HG02840 (cell line): ENCODE data around the gene ZIC2.

ENCODE experiments used
- ATAC-seq: cut with Tn5 transposase; IDR thresholded peaks from one replicate; pipeline ENCODE4 v1.9.1; 2021; ENCODE audit warnings: mild to moderate bottlenecking, moderate library complexity, moderate number of reproducible peaks; ENCODE audit not compliant: unreplicated experiment, low FRiP score

Gene ZIC2

GRCh38 chr13:99959127-99959539 lies 22.5 kb upstream of the ZIC2 start:
- ATAC-seq, result no peak

DNA sequence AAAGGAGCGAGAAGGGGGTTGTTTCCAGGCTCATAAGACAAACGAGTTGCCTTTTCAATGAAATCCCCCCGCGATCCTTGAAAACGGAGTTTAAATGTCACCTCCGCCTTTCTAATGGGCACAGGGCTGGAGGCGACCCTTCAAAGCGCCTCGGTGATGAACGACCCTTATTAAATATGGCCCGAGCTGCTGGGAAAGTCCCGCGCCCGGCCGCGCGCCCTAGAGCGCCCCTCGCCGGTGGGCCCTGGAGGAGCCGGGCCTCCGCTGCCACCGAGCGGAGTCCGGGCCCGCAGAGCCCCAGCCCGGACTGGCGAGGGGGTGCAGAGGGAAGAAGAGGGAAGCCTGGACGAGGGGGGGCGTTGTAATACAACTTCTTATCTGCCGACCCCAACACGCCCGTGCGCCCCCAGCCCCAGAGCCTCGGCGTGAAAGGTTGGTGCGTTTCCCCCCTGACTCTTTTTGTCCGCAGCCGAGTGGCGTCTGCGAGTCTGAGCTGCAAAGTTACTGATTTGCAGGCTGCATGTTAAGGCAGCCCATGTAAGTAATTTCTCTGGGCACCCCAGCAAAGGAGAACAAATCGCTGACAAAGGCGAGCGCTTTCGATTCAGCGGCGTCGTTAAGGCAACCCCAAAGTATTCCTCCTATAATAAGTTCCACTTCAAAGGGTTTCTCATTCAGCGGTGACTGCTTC lies 21.9 kb upstream of the ZIC2 start:
- no peak for ATAC-seq

- ATAC-seq, result no peak
These were observed 20.8 kb upstream of the ZIC2 start for GRCh38 chr13:99960663-99961311.

DNA sequence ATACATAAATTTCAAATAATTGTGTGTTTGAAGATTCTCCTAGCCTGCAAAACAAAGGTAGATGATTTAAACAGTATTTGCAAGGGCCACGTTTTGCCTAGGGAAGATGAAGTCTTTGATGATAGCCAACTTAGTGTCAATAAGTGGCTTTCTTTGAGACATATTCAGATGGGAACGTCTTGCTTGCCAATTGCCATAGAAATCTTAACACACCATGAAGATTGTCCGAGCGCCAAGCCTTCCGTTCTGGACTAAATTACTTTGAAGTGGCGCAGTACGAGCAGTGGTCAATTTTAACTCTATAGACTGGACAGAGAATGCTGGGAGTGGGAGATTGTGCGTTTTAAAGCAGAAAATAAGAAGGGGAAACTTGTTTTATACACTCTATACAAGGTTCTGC lies 19.9 kb upstream of the ZIC2 start:
- ATAC-seq, result no peak

DNA sequence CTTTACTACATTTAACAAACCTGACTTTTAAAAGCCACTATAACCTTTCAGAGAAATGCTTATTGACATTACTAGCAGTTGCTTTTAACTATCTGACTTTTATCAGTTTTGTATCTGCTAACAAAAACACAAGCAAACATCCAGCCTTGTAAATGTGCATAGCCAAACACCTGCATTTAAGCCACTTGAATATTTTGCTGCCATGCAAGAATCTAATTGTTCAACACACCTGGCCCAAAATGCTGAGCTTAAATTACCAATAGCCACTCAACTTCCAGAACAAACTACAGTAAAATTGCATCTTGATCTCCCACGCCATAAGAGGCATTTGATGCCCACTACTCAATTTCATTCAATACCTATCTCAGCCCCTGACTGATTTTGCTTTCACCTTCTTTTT lies 19.3 kb upstream of the ZIC2 start:
- no peak for ATAC-seq

DNA sequence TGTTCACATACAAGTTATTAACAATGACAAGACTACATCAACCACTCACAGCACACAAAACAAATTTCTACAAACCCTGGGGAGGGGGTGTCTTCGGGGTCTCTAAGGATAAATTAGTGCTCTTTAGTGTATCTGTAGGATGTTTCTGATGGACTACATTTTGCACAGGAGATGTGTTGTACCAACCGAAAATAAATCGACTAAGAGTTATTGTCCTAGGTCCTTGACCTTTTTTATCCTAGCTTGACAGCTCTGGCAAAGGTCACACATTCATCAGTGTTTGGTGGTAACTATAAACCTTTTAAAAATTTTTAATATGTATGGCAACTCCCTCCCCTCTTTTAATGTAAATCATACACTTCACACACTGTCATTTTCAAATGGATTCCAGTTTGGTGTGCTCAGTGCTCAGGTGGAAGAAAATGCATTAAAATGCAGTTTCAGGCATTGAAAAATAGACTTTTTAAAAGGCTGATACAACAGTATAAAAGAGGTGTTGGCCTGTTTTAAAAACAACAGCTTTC lies 17.7 kb upstream of the ZIC2 start:
- ATAC-seq, result no peak

DNA sequence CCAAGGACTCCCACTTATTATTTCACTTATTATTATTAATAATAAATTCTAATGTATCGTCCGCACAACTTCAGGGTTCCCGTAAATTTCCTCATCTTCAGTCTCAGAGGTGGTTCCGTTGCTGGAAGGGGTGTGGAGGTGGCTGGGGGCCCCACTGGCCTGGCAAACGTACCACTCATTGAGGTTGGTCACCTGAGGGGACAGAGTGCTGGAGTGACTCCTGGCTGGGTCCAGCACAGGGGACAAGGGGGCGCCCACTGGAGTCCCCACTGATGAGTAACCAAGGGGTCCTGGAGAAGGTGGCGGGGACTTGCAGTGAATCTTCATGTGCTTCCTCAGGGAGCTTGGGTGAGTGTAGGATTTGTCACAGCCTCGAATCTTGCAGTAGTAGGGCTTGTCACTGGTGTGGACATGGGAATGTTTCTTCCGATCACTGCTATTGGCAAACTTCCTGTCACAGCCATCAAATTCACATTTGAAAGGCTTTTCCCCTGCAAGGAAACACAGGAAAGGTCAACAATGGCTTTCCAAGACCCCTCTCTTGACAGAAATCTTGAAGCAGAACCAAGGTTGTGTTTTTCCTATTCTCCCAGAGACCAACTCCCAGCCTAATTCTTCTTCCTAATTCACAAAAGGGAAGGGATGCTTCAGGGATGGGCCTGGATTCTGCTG lies 16.1 kb upstream of the ZIC2 start:
- ATAC-seq, result no peak

- no peak for ATAC-seq
These were observed 15.3 kb upstream of the ZIC2 start for GRCh38 chr13:99966064-99966805.

DNA sequence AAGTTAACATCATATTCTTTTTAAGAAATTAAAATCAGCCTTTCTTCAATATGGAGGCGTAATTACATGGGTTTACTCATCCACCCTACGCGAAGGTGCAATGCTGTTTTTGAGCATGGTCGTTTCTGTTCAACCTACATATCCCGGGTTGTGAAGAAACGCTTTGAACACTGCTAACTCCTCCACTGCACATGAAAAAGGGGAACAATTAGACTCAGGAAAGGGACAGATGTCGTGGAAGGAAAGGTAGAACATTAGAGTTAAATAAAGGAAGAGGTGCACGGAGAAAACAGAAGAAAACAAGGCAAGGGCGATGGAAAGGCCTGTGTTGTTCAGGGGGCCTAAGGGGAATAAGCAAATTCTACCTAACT lies 14.1 kb upstream of the ZIC2 start:
- no peak for ATAC-seq

DNA sequence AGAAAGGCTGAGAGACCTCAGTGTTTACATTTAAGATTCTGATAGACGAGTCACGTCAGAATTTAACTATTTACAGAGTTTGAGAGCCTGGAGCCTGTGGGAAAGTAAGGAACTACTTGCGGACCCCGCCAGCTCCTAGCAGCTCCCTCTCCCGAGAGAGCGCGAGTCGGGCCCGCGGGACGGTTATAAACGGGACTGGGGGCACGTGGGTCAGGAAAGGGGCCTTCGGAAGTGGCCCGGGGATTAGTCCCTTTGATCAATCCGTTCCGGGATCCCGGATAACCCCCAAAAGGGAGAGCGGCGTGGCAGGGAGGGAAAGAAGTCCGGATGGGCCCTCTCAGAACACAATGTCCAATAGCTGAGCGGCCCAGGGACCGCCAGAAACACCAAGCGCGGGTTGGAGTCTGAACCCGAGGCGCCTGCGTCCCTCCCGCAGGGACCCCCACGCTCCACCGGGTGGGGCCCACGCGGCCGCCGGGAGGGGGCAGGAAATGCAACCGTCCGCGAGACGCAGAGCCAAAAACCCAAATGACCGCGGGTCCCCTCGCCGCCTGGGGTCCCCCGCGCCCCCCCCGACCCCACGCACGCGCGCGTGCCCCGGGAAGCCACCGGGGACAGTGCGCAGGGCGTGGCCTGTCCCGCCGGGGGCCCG lies 13.6 kb upstream of the ZIC2 start:
- no peak for ATAC-seq

DNA sequence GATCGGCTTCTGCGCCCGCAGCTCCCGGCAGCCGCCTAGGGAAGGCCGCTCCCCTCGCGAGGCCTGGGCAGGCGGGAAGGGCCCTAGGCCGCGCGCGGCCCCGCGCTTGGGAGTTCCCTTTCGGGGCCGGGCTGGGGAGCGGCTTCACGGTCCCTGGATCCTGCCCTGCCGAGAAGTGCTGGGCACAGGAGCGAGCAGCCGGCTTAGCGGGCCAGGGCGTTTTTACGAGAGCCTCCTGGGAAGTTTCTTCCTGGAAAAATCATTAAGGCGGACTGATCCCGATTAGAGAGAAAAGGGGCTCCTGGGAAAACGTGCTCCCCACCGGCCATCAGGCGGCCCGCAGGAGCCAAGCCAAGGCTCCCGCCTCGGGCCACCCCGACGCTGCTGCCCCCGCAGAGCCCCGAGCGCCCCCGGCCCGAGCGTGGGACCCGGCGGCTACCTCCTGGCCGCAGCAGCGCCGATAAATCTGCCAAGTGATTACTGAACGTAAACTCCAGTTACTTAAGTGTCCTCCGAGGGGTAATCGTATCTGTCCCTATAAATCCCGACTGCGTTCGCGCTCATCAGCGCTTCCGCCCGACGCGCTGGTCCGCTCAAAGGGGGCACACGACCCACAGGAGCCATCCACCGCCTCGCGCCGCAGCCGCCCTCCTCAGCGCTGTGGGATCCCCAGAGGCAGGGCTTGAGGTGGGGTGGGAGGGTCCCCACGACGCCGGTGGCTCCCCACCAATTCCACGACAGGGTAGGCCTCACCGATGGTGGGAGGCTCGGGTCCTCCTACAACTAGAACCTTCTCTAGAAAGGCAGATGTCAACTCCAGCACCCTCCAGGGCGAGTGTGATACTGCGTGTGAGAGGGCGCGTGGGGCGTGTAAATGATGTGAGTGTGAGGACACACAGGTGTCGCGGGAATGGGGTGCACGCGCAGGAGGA lies 12.8 kb upstream of the ZIC2 start:
- no peak for ATAC-seq

DNA sequence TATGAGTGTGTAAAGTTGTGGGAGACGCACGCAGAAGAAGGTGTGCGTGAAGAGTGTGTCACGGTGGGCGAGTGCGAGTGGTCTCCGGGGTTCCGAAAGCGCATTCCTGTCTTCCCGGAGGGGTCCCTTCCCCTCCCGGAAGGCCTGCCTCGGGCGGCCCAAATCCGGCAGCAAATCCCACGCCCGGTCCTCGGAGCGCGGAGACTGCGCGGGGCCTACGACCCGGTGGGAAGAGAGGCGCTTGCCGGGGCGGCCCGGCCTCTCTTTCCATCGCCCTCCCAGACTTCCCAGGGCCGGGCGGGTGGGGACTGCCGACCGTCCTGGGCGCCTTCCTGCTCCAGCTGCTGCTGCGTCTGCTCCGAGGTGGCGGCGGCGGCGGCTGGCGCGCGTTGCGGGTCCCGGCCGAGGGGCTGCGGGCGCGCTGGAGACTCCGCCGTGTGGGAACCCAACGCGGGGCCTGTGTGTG lies 12.1 kb upstream of the ZIC2 start:
- no peak for ATAC-seq

DNA sequence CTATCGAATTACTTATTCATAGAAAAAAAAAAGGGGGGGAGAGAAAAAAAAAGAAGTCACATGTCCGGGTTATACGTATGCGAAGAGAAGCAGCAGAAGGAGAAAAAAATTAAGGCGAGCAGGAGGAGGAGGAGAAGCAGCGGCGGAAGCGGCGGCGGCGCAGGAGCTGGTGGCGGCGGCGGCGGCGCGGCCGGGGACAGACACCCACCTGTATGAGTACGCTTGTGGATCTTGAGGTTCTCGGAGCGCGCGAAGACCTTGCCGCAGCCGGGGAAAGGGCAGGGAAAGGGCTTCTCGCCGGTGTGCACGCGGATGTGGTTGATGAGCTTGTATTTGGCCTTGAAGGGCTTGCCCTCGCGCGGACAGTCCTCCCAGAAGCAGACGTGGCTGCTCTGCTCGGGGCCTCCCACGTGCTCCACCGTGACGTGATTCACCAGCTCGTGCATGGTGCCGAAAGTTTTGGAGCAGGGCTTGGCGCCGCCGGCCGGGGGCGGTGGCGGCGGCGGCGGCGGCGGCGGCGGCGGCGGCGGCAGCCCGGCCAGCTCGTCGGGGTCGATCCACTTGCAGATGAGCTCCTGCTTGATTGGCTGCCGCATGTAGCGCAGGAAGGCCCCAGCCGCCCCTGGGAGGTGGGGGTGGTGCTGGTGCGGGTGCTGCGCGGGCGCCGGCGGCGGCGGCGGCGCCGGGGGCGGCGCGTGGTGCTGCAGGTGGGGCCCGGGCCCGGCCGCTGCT lies 11.5 kb upstream of the ZIC2 start:
- no peak for ATAC-seq

- no peak for ATAC-seq
These were observed 10.7 kb upstream of the ZIC2 start for GRCh38 chr13:99970651-99971575.

DNA sequence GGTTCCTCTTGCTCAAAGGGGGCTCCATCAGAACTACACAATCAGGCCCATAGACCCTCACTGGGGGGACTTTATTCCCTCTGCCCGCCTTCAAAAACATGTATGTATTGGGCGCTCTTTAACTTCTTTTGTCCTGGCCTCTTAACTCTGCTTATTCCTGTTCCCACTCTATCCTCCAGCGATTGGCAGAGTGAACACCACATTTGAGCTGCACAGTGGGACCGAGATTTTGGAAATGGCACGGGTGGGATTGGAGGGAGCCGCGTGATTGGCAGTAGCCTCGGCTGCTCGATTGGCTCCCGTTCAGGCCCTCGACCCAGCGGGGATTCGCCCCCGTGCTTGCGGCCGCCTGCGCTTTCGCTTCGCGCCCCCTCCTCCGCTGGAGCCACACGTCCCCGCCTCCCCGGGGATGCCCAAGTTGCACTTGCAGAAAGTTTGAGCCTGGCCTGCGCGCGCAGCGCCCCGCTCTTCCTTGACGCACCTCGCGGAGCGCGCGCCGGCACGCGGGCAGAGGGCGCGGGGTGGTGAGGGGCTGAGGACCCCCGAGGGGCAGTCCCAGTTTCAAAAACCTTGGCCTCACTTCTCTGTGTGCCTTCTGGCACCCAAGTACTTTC lies 9.9 kb upstream of the ZIC2 start, which contains the start of gene ZIC5:
Gene ZIC5, minus strand, starts transcription at position 192 of the 614 bp plus-strand sequence. Its CDS starts 164 bp downstream, at position 28.
- no peak for ATAC-seq

- ATAC-seq, result no peak
These were observed 9.3 kb upstream of the ZIC2 start for GRCh38 chr13:99972190-99972731.
